C4-2B (cell line): ENCODE measurements around the gene LSM14A.

Experiments
- H3K27ac ChIP-seq: fragments of 450-650 bp; 2 replicates; pipeline ENCODE4 v1.5.1; 2017
- CTCF ChIP-seq: fragments of 450-650 bp; conservative IDR thresholded peaks from 2 replicates; pipeline ENCODE4 v1.5.1; 2017; ENCODE audit warnings: mild to moderate bottlenecking
- ZFX ChIP-seq: fragments of 450-650 bp; IDR thresholded peaks from 2 replicates; pipeline ENCODE4 v1.6.1; 2017

LSM14A gene

GRCh38 chr19:34134190-34135053 lies 37.9 kb upstream of the LSM14A start:
- H3K27ac ChIP-seq = peak overlapping the region; percentile 66
- TF ChIP-seq ZFX (no peak), CTCF (no peak)

- no peak for TF ChIP-seq CTCF
- TF ChIP-seq ZFX = no peak
- H3K27ac ChIP-seq = peak overlapping the region; percentile 66
Measured at GRCh38 chr19:34135054-34135800, 37.1 kb upstream of the LSM14A start.

- TF ChIP-seq ZFX = no peak
- TF ChIP-seq CTCF = no peak
- H3K27ac ChIP-seq = no peak overlapping the region
Measured at GRCh38 chr19:34135821-34136611, 36.3 kb upstream of the LSM14A start.

GRCh38 chr19:34141025-34141424 lies 31.3 kb upstream of the LSM14A start:
- H3K27ac ChIP-seq = no peak overlapping the region
- no peak for TF ChIP-seq CTCF
- no peak for TF ChIP-seq ZFX

- TF ChIP-seq CTCF = no peak
- TF ChIP-seq ZFX = no peak
- H3K27ac ChIP-seq = no peak overlapping the region
Measured at GRCh38 chr19:34142440-34142839, 29.9 kb upstream of the LSM14A start.

GRCh38 chr19:34145741-34146202 lies 26.5 kb upstream of the LSM14A start:
- TF ChIP-seq ZFX (no peak), CTCF (peak; percentile 94)
- H3K27ac ChIP-seq = no peak overlapping the region
